Measurements from ENCODE around the gene THADA.

Gene THADA

GRCh38 chr2:43465234-43465633 lies 130.6 kb downstream of the THADA start:
- Mint-ChIP-seq H3K4me3 (no peak overlapping the region), H3K36me3 (peaks cover 24 to 28% of the 10 kb centered on the region in 2 donors), H3K9me3 (no peaks in the 10 kb centered on the region), H3K27me3 (no peaks in the 10 kb centered on the region), H3K4me1 (peaks cover 11 to 26% of the 10 kb centered on the region in 2 donors), H3K27ac (no peak overlapping the region)
- no peak for ATAC-seq (replicated peaks)
- no peak for DNase-seq

DNA sequence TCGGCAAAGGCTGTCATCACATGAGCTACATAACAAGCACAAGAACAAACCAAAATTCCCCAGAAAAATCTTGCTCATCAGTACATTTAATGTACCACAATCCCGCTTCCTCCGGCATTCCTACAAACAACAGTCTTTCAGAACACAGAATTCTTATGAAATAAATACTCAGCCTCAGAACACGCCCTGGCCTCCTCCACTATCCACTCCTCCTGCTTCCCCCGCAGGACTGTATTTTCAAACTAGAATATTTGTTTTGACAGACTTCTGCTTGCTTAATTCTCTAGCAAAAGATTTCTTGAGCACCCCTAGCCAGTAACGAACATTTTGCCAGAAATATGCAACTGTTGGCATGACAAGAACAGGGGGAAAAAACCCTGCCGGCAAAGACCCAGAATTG lies 131.2 kb downstream of the THADA start:
- no peak overlapping the region for H3K4me3 Mint-ChIP-seq

GRCh38 chr2:43462866-43463641 lies 132.8 kb downstream of the THADA start:
- H3K36me3 Mint-ChIP-seq: peaks cover 25 to 29% of the 10 kb centered on the region in 2 donors
- H3K27me3 Mint-ChIP-seq: no peaks in the 10 kb centered on the region
- ATAC-seq (replicated peaks): no peak
- no peak overlapping the region for H3K27ac Mint-ChIP-seq
- H3K4me1 Mint-ChIP-seq: peaks cover 15 to 32% of the 10 kb centered on the region in 2 donors
- DNase-seq: no peak
- H3K9me3 Mint-ChIP-seq: no peaks in the 10 kb centered on the region
- H3K4me3 Mint-ChIP-seq: no peak overlapping the region

More for the DNA sequence above, 131.2 kb downstream of the THADA start:
- ATAC-seq (replicated peaks): no peak
- Mint-ChIP-seq H3K36me3 (peaks cover 24 to 28% of the 10 kb centered on the region in 2 donors), H3K4me1 (peaks cover 11 to 26% of the 10 kb centered on the region in 2 donors), H3K27me3 (no peaks in the 10 kb centered on the region), H3K9me3 (no peaks in the 10 kb centered on the region), H3K27ac (peak overlapping the region; percentile 11)
- DNase-seq: no peak

GRCh38 chr2:43461453-43462073 lies 134.3 kb downstream of the THADA start:
- H3K4me3 Mint-ChIP-seq: no peak overlapping the region
- no peaks in the 10 kb centered on the region for H3K27me3 Mint-ChIP-seq
- peaks cover 28 to 34% of the 10 kb centered on the region in 2 donors for H3K36me3 Mint-ChIP-seq
- H3K27ac Mint-ChIP-seq: no peak overlapping the region
- peaks cover 19 to 38% of the 10 kb centered on the region in 2 donors for H3K4me1 Mint-ChIP-seq
- ATAC-seq (replicated peaks) (peak; percentile 95 to 96), DNase-seq (peak; percentile 1)
- no peaks in the 10 kb centered on the region for H3K9me3 Mint-ChIP-seq

- H3K27me3 Mint-ChIP-seq: no peaks in the 10 kb centered on the region
- H3K27ac Mint-ChIP-seq: no peak overlapping the region
- DNase-seq (no peak), ATAC-seq (replicated peaks) (no peak)
- H3K9me3 Mint-ChIP-seq: no peaks in the 10 kb centered on the region
- H3K4me1 Mint-ChIP-seq: peaks cover 20 to 44% of the 10 kb centered on the region in 2 donors
- no peak overlapping the region for H3K4me3 Mint-ChIP-seq
- H3K36me3 Mint-ChIP-seq: peaks cover 23 to 26% of the 10 kb centered on the region in 2 donors
Measured at GRCh38 chr2:43460611-43461365, 135.1 kb downstream of the THADA start.

DNA sequence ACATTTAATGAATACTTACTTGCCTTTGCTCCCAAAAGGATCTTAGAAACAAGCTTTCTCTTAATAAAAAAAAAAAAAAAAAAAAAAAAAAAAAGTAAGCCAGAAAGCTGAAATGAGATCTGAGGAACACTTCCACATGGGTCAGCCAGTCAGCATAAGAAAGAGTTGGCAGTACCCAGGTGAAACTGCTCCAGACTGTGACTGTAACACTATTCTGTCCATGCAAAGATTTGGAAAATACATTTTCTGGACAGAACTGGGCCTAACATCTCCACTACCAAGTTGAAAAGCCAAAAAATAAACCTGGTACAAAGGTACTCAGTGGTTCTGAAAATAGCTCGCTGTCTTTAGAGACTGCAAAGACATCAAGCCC lies 135.7 kb downstream of the THADA start:
- ATAC-seq (replicated peaks) (no peak), DNase-seq (no peak)
- H3K27ac Mint-ChIP-seq: no peak overlapping the region
- no peaks in the 10 kb centered on the region for H3K9me3 Mint-ChIP-seq
- peaks cover 21 to 40% of the 10 kb centered on the region in 2 donors for H3K4me1 Mint-ChIP-seq
- H3K27me3 Mint-ChIP-seq: no peaks in the 10 kb centered on the region
- H3K4me3 Mint-ChIP-seq: no peak overlapping the region
- H3K36me3 Mint-ChIP-seq: peaks cover 23 to 24% of the 10 kb centered on the region in 2 donors

DNA sequence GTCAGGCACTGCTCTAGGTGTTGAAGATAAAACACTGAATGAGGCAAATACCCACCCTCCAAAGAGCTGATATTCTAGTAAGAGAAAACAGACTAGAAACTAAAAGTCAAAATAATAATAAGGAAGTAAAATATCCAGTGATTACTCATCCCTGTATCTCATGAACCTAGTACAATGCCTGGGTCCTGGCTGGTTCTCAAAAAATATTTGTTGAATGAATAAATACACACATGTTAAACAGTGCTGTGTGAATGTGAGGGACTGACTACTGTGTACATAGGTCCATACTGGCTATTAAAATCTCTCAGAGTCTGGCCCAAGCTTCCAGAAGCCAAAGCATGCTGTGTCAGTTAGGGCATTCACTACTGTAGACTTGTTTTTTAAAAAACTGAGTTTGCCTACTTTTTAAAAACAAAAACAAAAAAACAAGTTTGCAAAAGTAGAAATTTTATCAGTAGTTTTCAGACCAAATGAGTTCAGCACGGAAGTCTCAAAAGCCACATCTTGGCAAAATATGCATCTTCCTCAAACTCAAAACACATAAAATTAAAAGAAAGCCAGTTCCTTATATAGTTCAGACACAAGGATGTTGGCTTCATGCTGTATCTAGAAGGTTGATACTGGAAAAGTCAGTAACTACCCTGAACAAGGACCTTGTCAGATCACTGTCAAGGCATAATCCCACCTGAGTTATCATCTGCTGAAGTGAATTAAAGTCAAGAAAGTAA lies 136.2 kb downstream of the THADA start:
- Mint-ChIP-seq H3K27me3 (no peaks in the 10 kb centered on the region), H3K27ac (no peak overlapping the region), H3K9me3 (no peaks in the 10 kb centered on the region), H3K36me3 (peaks cover 22 to 26% of the 10 kb centered on the region in 2 donors), H3K4me3 (no peak overlapping the region), H3K4me1 (peaks cover 20 to 40% of the 10 kb centered on the region in 2 donors)
- ATAC-seq (replicated peaks) (peak; percentile 41 to 45), DNase-seq (no peak)

DNA sequence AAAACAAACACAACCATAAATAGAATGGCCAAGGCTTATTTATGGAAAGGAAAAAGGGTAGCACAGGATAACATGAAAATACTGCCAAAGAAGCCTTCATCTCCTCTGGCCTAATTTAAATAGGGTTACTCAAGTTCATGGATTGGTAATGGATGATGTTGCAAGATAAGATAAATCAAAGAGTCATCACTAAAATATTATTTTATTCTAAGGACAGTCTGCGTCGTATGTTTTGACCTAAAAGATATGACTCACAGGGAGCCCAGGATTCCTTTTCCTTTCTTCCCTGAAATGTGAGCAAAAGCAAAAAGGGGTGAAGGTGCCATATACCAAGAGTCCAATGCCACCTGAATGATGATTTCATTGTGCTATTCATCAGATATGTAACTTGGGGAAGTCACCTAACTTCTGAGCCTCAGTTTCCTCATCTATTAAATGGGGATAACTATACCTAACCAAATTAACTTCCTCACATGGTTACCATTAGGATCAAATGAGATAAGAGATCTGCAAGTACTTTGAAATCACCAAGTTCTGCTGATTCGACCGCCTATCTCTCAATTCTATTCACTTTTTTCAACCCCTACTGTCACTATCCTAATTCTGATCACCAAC lies 137.7 kb downstream of the THADA start:
- H3K9me3 Mint-ChIP-seq: no peaks in the 10 kb centered on the region
- no peak for ATAC-seq (replicated peaks)
- no peak for DNase-seq
- H3K27ac Mint-ChIP-seq: peak overlapping the region; percentile 34
- H3K4me3 Mint-ChIP-seq: no peak overlapping the region
- peaks cover 20 to 40% of the 10 kb centered on the region in 2 donors for H3K4me1 Mint-ChIP-seq
- H3K36me3 Mint-ChIP-seq: peaks cover 20 to 23% of the 10 kb centered on the region in 2 donors
- no peaks in the 10 kb centered on the region for H3K27me3 Mint-ChIP-seq

- Mint-ChIP-seq H3K36me3 (peaks cover 38 to 40% of the 10 kb centered on the region in 2 donors), H3K27me3 (no peaks in the 10 kb centered on the region), H3K4me1 (peaks cover 15 to 23% of the 10 kb centered on the region in 2 donors), H3K9me3 (peaks cover 4 to 5% of the 10 kb centered on the region in 2 donors), H3K4me3 (no peak overlapping the region), H3K27ac (no peak overlapping the region)
- ATAC-seq (replicated peaks): peak in 1 of 2 donors; percentile 49
- no peak for DNase-seq
Measured at GRCh38 chr2:43455731-43456642, 139.9 kb downstream of the THADA start.

DNA sequence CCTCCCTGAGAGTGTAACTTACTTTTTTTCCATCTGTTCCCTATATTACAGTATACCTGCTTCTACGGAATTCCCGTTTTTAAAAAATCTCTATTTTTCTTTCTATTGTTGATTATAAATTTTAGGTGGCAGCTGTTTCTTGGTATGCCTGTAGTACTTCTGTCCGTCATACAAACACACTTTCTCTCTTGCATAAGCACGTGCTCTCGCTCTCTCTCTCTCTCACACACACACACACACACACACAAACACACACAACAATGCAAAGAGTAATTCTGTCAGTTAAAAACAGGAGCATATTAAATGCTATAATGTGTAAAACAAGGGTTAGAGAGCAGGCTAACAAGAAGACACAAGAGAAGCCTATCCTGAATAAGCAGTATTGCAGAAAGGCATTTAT lies 140.5 kb downstream of the THADA start:
- H3K27me3 Mint-ChIP-seq: no peaks in the 10 kb centered on the region
- no peak for ATAC-seq (replicated peaks)
- DNase-seq: no peak
- peaks cover 37 to 41% of the 10 kb centered on the region in 2 donors for H3K36me3 Mint-ChIP-seq
- peaks cover 4 to 5% of the 10 kb centered on the region in 2 donors for H3K9me3 Mint-ChIP-seq
- no peak overlapping the region for H3K4me3 Mint-ChIP-seq
- H3K4me1 Mint-ChIP-seq: peaks cover 10 to 23% of the 10 kb centered on the region in 2 donors
- H3K27ac Mint-ChIP-seq: no peak overlapping the region

- no peak overlapping the region for H3K4me3 Mint-ChIP-seq
- H3K27me3 Mint-ChIP-seq: no peaks in the 10 kb centered on the region
- H3K9me3 Mint-ChIP-seq: peaks cover 4 to 5% of the 10 kb centered on the region in 2 donors
- ATAC-seq (replicated peaks) (no peak), DNase-seq (no peak)
- peaks cover 37 to 44% of the 10 kb centered on the region in 2 donors for H3K36me3 Mint-ChIP-seq
- H3K4me1 Mint-ChIP-seq: peaks cover 10 to 23% of the 10 kb centered on the region in 2 donors
- no peak overlapping the region for H3K27ac Mint-ChIP-seq
Measured at GRCh38 chr2:43454791-43455190, 141.0 kb downstream of the THADA start.

DNA sequence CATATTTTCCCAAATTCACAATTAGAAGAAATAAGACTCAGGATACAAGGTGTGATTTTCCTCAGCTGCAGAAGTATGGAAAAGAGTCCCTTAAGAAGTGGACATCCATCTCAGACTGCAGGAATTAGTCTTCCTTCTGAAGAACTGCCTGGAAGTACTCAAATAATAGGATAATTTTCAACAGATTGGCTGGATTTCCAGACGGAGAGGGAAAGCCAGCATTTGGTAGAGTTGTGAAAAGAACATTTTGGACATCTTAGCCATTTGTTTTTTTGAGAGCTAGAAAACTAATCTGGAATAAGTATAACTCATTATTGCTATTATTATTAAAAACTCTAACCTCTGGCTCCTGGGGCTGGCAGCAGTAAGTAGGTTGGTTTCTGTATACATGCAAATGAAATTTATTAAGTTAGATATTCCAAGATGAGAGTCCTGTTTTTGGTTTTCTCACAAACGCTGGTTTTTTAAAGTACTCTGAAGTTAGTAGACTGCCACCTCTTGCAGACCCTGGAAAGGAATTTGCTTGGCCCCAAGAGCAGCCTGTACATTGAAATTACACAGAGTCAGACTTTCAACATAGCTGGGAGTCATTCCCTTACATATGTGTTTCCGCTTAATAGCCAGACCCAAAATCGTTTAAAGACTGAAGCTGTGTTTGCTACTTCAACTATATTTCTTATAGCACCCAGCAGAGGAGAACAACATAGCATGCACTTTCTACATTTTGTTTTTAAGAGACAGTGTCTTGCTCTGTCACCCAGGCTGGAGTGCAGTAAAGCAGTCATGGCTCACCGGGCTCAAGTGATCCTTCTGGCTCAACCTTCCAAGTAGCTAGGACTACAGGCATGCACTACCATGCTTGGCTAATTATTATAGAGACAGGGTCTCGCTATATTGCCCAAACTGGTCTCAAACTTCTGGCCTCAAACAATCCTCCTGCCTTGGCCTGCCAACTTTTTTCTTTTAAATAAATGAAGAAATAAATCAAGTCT lies 142.4 kb downstream of the THADA start:
- DNase-seq (no peak), ATAC-seq (replicated peaks) (no peak)
- H3K27me3 Mint-ChIP-seq: no peaks in the 10 kb centered on the region
- peaks cover 6 to 17% of the 10 kb centered on the region in 2 donors for H3K4me1 Mint-ChIP-seq
- H3K4me3 Mint-ChIP-seq: no peak overlapping the region
- H3K27ac Mint-ChIP-seq: no peak overlapping the region
- H3K9me3 Mint-ChIP-seq: peaks cover 4 to 5% of the 10 kb centered on the region in 2 donors
- H3K36me3 Mint-ChIP-seq: peaks cover 37 to 53% of the 10 kb centered on the region in 2 donors
